Immature natural killer cell (primary cell): ENCODE results near the gene SSNA1. TPM values are rescaled to one million over a fixed set of nuclear protein-coding genes. Genes with fewer than 3 reads are reported as not detected.

Source experiments
- polyA plus RNA-seq, 3 donors: library from polyadenylated mRNA; unstranded; fragments of 300-500 nt; fragmentation: Illumina TruSeq; gene quantifications; one replicate each; pipeline ENCODE4 v1.2.3, GENCODE V29; 2021

SSNA1 gene
- polyA plus RNA-seq, 3 donors from 2014 or later: 164 to 191 (median 181) TPM

Other genes starting within 250 kb of the SSNA1 start
- gene FBXW5, start 243.9 kb upstream of the SSNA1 start, polyA plus RNA-seq: 100 to 1,000 TPM; 120 to 211 (median 120) TPM
- gene C8G, start 243.4 kb upstream of the SSNA1 start, polyA plus RNA-seq: 1 to 10 TPM; 1.7 to 5.1 (median 2.1) TPM
- gene LCN12, start 236.4 kb upstream of the SSNA1 start, polyA plus RNA-seq: not detected
- 100 to 1,000 TPM in 2 of 3 donors, 10 to 100 TPM in 1; 93.2 to 201 (median 164) TPM for gene PTGDS, start 211.2 kb upstream of the SSNA1 start, polyA plus RNA-seq
- gene LCNL1, start 205.7 kb upstream of the SSNA1 start, polyA plus RNA-seq: not detected
- gene PAXX, start 196.3 kb upstream of the SSNA1 start, polyA plus RNA-seq: 100 to 1,000 TPM; 135 to 207 (median 182) TPM
- gene CLIC3, start 192.1 kb upstream of the SSNA1 start, polyA plus RNA-seq: 100 to 1,000 TPM; 673 to 911 (median 762) TPM
- 10 to 100 TPM in 1 of 3 donors, 1 to 10 TPM in 2; 2.2 to 34.5 (median 6.3) TPM for gene ABCA2, start 160.4 kb upstream of the SSNA1 start, polyA plus RNA-seq
- 10 to 100 TPM; 20.6 to 33.0 (median 25.6) TPM for gene FUT7, start 156.6 kb upstream of the SSNA1 start, polyA plus RNA-seq
- 1 to 10 TPM in 2 of 3 donors, under 1 TPM in 1; 0.36 to 1.4 (median 1.1) TPM for gene NPDC1, start 142.5 kb upstream of the SSNA1 start, polyA plus RNA-seq
- not detected for gene ENTPD2, start 134.6 kb upstream of the SSNA1 start, polyA plus RNA-seq
- gene SAPCD2, start 118.1 kb upstream of the SSNA1 start, polyA plus RNA-seq: under 1 TPM; 0.06 to 0.95 (median 0.39) TPM
- 1 to 10 TPM; 1.3 to 1.4 (median 1.4) TPM for gene UAP1L1, start 111.2 kb upstream of the SSNA1 start, polyA plus RNA-seq
- gene MAN1B1, start 101.7 kb upstream of the SSNA1 start, polyA plus RNA-seq: 10 to 100 TPM; 59.7 to 71.8 (median 66.1) TPM
- gene DPP7, start 73.9 kb upstream of the SSNA1 start, polyA plus RNA-seq: 100 to 1,000 TPM; 136 to 176 (median 168) TPM
- not detected for gene GRIN1, start 49.5 kb upstream of the SSNA1 start, polyA plus RNA-seq
- gene LRRC26, start 18.6 kb upstream of the SSNA1 start, polyA plus RNA-seq: 1 to 10 TPM in 1 of 3 donors, under 1 TPM in 1, not detected in 1; 0.22 to 2.1 TPM
- not detected for gene TMEM210, start 16.6 kb upstream of the SSNA1 start, polyA plus RNA-seq
- 1 to 10 TPM; 4.2 to 7.0 (median 5.3) TPM for gene ANAPC2, start 116 bp upstream of the SSNA1 start, polyA plus RNA-seq
- 1 to 10 TPM in 1 of 3 donors, under 1 TPM in 2; 0.11 to 1.1 (median 0.60) TPM for gene TPRN, start 12.1 kb downstream of the SSNA1 start, polyA plus RNA-seq
- gene TMEM203, start 17.0 kb downstream of the SSNA1 start, polyA plus RNA-seq: 100 to 1,000 TPM; 131 to 169 (median 142) TPM
- 10 to 100 TPM in 1 of 3 donors, 1 to 10 TPM in 2; 1.7 to 10.3 (median 4.2) TPM for gene NDOR1, start 17.0 kb downstream of the SSNA1 start, polyA plus RNA-seq
- not detected for gene RNF208, start 33.6 kb downstream of the SSNA1 start, polyA plus RNA-seq
- gene CYSRT1, start 36.5 kb downstream of the SSNA1 start, polyA plus RNA-seq: under 1 TPM in 1 of 3 donors, not detected in 2; 0.19 TPM
- not detected for gene RNF224, start 38.8 kb downstream of the SSNA1 start, polyA plus RNA-seq
- not detected for gene SLC34A3, start 42.2 kb downstream of the SSNA1 start, polyA plus RNA-seq
- 10 to 100 TPM; 60.8 to 98.2 (median 71.9) TPM for gene TUBB4B, start 52.6 kb downstream of the SSNA1 start, polyA plus RNA-seq
- gene STPG3, start 62.6 kb downstream of the SSNA1 start, polyA plus RNA-seq: not detected
- gene NELFB, start 66.7 kb downstream of the SSNA1 start, polyA plus RNA-seq: 10 to 100 TPM; 25.0 to 36.8 (median 34.6) TPM
- gene TOR4A, start 89.0 kb downstream of the SSNA1 start, polyA plus RNA-seq: 10 to 100 TPM in 1 of 3 donors, 1 to 10 TPM in 2; 4.9 to 13.9 (median 7.2) TPM
- gene NRARP, start 113.6 kb downstream of the SSNA1 start, polyA plus RNA-seq: under 1 TPM in 1 of 3 donors, not detected in 2; 0.14 TPM
- 1 to 10 TPM; 1.6 to 6.3 (median 4.3) TPM for gene EXD3, start 234.5 kb downstream of the SSNA1 start, polyA plus RNA-seq
- 1 to 10 TPM; 1.2 to 2.1 (median 1.4) TPM for gene NOXA1, start 234.7 kb downstream of the SSNA1 start, polyA plus RNA-seq